ENCODE results near the gene EYS. TPM values are rescaled to one million over a fixed set of nuclear protein-coding genes. Genes with fewer than 3 reads are reported as not detected.

The EYS gene
- total and polyA plus RNA-seq, 2 of the 8 experiments (the other 6 are each of a cell fraction or from before 2014, with no cell fraction given): 0.05 to 0.13 TPM

DNA sequence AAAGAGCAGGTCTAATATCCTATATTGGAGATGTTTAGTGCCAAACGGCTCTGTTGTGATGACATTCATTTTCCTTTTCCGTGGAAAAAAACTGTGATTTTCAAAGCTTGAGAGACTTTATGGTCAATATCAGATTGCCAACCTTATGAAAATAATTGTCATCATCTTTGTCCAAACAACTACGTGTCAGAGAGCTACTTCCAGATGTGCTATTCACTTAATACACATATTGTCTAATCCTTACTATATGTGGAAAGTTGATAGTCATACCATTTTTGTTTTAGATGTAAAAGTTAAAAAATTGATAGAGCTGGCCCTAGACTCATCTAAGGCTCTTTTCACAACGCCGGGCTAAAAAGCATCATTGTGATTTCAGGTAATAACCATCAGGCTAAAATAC lies 1521.4 kb downstream of the EYS start (continued):
- TF ChIP-seq, protein P1, sequence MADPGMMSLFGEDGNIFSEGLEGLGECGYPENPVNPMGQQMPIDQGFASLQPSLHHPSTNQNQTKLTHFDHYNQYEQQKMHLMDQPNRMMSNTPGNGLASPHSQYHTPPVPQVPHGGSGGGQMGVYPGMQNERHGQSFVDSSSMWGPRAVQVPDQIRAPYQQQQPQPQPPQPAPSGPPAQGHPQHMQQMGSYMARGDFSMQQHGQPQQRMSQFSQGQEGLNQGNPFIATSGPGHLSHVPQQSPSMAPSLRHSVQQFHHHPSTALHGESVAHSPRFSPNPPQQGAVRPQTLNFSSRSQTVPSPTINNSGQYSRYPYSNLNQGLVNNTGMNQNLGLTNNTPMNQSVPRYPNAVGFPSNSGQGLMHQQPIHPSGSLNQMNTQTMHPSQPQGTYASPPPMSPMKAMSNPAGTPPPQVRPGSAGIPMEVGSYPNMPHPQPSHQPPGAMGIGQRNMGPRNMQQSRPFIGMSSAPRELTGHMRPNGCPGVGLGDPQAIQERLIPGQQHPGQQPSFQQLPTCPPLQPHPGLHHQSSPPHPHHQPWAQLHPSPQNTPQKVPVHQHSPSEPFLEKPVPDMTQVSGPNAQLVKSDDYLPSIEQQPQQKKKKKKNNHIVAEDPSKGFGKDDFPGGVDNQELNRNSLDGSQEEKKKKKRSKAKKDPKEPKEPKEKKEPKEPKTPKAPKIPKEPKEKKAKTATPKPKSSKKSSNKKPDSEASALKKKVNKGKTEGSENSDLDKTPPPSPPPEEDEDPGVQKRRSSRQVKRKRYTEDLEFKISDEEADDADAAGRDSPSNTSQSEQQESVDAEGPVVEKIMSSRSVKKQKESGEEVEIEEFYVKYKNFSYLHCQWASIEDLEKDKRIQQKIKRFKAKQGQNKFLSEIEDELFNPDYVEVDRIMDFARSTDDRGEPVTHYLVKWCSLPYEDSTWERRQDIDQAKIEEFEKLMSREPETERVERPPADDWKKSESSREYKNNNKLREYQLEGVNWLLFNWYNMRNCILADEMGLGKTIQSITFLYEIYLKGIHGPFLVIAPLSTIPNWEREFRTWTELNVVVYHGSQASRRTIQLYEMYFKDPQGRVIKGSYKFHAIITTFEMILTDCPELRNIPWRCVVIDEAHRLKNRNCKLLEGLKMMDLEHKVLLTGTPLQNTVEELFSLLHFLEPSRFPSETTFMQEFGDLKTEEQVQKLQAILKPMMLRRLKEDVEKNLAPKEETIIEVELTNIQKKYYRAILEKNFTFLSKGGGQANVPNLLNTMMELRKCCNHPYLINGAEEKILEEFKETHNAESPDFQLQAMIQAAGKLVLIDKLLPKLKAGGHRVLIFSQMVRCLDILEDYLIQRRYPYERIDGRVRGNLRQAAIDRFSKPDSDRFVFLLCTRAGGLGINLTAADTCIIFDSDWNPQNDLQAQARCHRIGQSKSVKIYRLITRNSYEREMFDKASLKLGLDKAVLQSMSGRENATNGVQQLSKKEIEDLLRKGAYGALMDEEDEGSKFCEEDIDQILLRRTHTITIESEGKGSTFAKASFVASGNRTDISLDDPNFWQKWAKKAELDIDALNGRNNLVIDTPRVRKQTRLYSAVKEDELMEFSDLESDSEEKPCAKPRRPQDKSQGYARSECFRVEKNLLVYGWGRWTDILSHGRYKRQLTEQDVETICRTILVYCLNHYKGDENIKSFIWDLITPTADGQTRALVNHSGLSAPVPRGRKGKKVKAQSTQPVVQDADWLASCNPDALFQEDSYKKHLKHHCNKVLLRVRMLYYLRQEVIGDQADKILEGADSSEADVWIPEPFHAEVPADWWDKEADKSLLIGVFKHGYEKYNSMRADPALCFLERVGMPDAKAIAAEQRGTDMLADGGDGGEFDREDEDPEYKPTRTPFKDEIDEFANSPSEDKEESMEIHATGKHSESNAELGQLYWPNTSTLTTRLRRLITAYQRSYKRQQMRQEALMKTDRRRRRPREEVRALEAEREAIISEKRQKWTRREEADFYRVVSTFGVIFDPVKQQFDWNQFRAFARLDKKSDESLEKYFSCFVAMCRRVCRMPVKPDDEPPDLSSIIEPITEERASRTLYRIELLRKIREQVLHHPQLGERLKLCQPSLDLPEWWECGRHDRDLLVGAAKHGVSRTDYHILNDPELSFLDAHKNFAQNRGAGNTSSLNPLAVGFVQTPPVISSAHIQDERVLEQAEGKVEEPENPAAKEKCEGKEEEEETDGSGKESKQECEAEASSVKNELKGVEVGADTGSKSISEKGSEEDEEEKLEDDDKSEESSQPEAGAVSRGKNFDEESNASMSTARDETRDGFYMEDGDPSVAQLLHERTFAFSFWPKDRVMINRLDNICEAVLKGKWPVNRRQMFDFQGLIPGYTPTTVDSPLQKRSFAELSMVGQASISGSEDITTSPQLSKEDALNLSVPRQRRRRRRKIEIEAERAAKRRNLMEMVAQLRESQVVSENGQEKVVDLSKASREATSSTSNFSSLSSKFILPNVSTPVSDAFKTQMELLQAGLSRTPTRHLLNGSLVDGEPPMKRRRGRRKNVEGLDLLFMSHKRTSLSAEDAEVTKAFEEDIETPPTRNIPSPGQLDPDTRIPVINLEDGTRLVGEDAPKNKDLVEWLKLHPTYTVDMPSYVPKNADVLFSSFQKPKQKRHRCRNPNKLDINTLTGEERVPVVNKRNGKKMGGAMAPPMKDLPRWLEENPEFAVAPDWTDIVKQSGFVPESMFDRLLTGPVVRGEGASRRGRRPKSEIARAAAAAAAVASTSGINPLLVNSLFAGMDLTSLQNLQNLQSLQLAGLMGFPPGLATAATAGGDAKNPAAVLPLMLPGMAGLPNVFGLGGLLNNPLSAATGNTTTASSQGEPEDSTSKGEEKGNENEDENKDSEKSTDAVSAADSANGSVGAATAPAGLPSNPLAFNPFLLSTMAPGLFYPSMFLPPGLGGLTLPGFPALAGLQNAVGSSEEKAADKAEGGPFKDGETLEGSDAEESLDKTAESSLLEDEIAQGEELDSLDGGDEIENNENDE (IDR thresholded peaks at IDR 0.05; ENCODE audit: insufficient replicate concordance, low read length): no peak

Data from H1 (cell line).